Cardiac fibroblast (primary cell): Measurements from ENCODE around the gene JMJD1C.

Experiments
- DNase-seq, 2 donors: peaks; one replicate each; pipeline versions ENCODE4 v3.0.0 to v3.0.0-alpha.2; 2010; ENCODE audit warnings: low read depth in 2 of 2
- H3K4me3 ChIP-seq, 2 donors: replicated peaks in 1 of 2; 1 replicate in 1 of 2; 2 replicates in 1 of 2; pipeline ENCODE4 v1.5.1; 2011; ENCODE audit warnings: low read depth in 2 of 2, low read length in 2 of 2, mild to moderate bottlenecking in 2 of 2, moderate library complexity in 1 of 2
- CTCF ChIP-seq: IDR thresholded peaks from one replicate; pipeline ENCODE4 v1.5.1; 2011; ENCODE audit warnings: low read depth, mild to moderate bottlenecking, low read length, inconsistent platforms

Gene JMJD1C

GRCh38 chr10:63261496-63261895 is 204.3 kb downstream of the JMJD1C start:
- TF ChIP-seq CTCF: no peak
- DNase-seq: no peak
- no peak overlapping the region for H3K4me3 ChIP-seq

GRCh38 chr10:63260860-63261251 is 204.9 kb downstream of the JMJD1C start:
- no peak overlapping the region for H3K4me3 ChIP-seq
- TF ChIP-seq CTCF: no peak
- no peak for DNase-seq

- no peak for TF ChIP-seq CTCF
- no peak for DNase-seq
- no peak overlapping the region for H3K4me3 ChIP-seq
These were observed 205.5 kb downstream of the JMJD1C start for GRCh38 chr10:63260103-63260859.

GRCh38 chr10:63258920-63259678 is 206.7 kb downstream of the JMJD1C start:
- DNase-seq: no peak
- no peak for TF ChIP-seq CTCF
- no peak overlapping the region for H3K4me3 ChIP-seq

- no peak for DNase-seq
- no peak for TF ChIP-seq CTCF
- H3K4me3 ChIP-seq: no peak overlapping the region
These were observed 208.0 kb downstream of the JMJD1C start for GRCh38 chr10:63257778-63258177.

GRCh38 chr10:63256009-63256773 is 209.6 kb downstream of the JMJD1C start:
- peak; percentile 56 to 80 for DNase-seq
- H3K4me3 ChIP-seq: no peak overlapping the region
- no peak for TF ChIP-seq CTCF
